WI38 (cell line): ENCODE data around the gene PIP4K2A.

Source experiments
- H3K4me3 ChIP-seq: 2 replicates; pipeline ENCODE4 v1.5.1; 2011; ENCODE audit warnings: low read depth, mild to moderate bottlenecking, control low read depth, low read length
- TF ChIP-seq, protein P1 (sequence below): IDR thresholded peaks from 2 replicates; pipeline ENCODE4 v1.5.1; 2012; ENCODE audit warnings: low read depth, mild to moderate bottlenecking, control low read depth, low read length

The PIP4K2A gene

DNA sequence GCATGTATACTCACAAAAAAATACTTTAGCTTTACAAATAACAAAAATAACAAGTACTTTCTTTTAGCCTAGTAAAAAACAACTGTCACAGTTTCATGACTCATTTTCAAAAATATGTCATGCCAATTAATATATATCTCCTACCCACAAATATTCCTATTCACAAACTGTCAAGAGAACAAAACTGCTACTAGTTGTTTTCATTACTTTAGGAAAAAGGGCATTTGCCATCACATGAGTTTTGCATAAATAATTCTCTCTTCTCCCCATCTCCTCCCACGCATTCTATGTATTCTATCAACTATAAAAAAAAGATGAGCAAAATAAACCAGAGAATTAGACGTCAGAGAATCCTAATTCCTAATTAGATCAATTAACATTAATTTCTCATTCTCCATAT, 87.6 kb downstream of the PIP4K2A start:
- H3K4me3 ChIP-seq: no peak overlapping the region
- TF ChIP-seq, protein P1, sequence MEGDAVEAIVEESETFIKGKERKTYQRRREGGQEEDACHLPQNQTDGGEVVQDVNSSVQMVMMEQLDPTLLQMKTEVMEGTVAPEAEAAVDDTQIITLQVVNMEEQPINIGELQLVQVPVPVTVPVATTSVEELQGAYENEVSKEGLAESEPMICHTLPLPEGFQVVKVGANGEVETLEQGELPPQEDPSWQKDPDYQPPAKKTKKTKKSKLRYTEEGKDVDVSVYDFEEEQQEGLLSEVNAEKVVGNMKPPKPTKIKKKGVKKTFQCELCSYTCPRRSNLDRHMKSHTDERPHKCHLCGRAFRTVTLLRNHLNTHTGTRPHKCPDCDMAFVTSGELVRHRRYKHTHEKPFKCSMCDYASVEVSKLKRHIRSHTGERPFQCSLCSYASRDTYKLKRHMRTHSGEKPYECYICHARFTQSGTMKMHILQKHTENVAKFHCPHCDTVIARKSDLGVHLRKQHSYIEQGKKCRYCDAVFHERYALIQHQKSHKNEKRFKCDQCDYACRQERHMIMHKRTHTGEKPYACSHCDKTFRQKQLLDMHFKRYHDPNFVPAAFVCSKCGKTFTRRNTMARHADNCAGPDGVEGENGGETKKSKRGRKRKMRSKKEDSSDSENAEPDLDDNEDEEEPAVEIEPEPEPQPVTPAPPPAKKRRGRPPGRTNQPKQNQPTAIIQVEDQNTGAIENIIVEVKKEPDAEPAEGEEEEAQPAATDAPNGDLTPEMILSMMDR: no peak

DNA sequence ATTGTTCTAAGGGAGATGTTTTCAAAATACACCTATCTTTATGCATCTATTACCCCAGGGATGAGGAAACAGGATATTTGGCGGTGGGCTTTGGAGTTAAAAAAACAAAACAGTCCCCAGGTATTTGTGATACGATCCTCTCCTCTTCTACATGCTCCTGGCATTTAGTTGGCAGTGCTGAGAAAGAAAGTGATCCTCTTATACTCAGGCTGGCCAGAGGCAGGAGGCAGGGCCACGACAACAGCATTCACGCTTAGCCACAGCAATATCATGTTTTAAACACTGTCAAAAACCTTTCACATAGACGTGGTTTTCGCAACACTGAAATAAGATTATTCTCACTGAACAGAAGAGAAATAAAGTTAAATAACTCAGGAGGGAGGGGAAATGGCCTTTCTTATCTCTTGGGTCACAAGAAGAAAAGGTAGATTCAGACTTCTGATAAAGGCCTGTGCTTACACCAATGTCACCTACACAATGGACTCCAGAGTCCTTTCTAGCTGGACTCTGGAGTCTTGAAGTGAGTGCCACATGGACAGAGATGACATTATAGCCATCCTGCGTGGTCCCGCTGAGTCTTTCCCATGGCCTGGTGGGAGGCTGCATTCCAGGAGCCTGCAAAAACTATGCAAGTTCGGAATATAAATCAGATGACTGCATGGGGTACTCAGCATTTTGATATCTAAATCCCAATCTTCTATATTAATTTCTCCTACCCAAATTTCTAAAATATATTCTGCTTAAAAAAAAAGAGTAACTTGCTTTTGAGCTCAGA, 88.7 kb downstream of the PIP4K2A start:
- H3K4me3 ChIP-seq: no peak overlapping the region

GRCh38 chr10:22624287-22624738, 90.1 kb downstream of the PIP4K2A start:
- TF ChIP-seq, protein P1: no peak
- H3K4me3 ChIP-seq: no peak overlapping the region

More for the DNA sequence above, 88.7 kb downstream of the PIP4K2A start:
- TF ChIP-seq, protein P1: no peak

DNA sequence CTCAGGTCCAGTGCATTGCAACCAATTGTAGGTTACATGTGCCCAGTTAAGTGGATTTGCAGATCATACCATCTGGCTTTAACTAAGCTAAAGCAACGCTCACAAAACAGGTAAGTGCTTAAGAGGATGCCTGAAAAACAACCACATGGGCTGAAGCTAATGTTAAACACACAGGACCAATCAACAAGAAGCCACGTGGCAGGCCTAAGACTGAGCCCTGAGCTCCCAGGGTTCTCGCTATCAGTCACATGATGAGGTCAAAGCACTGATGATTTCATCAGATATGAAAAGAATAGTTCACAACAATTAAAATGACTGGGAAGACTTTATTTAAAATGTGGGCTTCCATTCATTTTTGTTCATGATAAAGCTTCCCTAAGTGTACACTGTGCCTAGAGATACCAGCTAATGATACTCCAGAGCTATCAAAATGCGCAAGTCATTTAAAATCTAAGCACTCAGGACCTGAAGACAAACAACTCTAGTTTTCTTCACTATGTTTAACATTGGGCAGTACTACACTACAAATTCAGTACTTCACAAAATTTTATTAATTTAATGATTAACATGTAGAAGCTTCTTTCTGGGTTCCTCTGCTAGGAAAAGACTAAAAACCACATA, 90.6 kb downstream of the PIP4K2A start:
- no peak overlapping the region for H3K4me3 ChIP-seq
- TF ChIP-seq, protein P1: no peak

GRCh38 chr10:22622242-22622806, 92.1 kb downstream of the PIP4K2A start:
- H3K4me3 ChIP-seq: no peak overlapping the region
- TF ChIP-seq, protein P1: no peak

- TF ChIP-seq, protein P1: no peak
- H3K4me3 ChIP-seq: no peak overlapping the region
Observed at GRCh38 chr10:22621726-22622125, 92.7 kb downstream of the PIP4K2A start.

GRCh38 chr10:22620929-22621328, 93.4 kb downstream of the PIP4K2A start:
- TF ChIP-seq, protein P1: no peak
- 0 out of 2 replicates have a peak overlapping the region, but pooled peaks have one; percentile 8 for H3K4me3 ChIP-seq
